ENCODE results near the gene NOC2L.
"Not testable (repeated sequence)": the region's sequence is repeated elsewhere in the genome, so short reads cannot be mapped to it uniquely, and the experiment has no call there.

The NOC2L gene

GRCh38 chr1:995665-996633, 36.9 kb upstream of the NOC2L start:
- no peak for DNase-seq (ENCODE audit: low read depth, low spot score)
- H3K4me3 ChIP-seq (ENCODE audit: low read length): no peak overlapping the region

- H3K4me3 ChIP-seq (ENCODE audit: low read length); DNase-seq (ENCODE audit: low read depth, low spot score): not testable (repeated sequence)
These were observed 35.5 kb upstream of the NOC2L start for GRCh38 chr1:994546-994945.

GRCh38 chr1:993379-993995, 34.4 kb upstream of the NOC2L start:
- no peak for DNase-seq (ENCODE audit: low read depth, low spot score)
- H3K4me3 ChIP-seq (ENCODE audit: low read length): no peak overlapping the region

- DNase-seq (ENCODE audit: low read depth, low spot score): no peak
- no peak overlapping the region for H3K4me3 ChIP-seq (ENCODE audit: low read length)
These were observed 33.3 kb upstream of the NOC2L start for GRCh38 chr1:992362-992761.

- no peak for DNase-seq (ENCODE audit: low read depth, low spot score)
- no peak overlapping the region for H3K4me3 ChIP-seq (ENCODE audit: low read length)
These were observed 32.8 kb upstream of the NOC2L start for GRCh38 chr1:991895-992294.

GRCh38 chr1:991275-991674, 32.2 kb upstream of the NOC2L start:
- H3K4me3 ChIP-seq (ENCODE audit: low read length); DNase-seq (ENCODE audit: low read depth, low spot score): not testable (repeated sequence)

- H3K4me3 ChIP-seq (ENCODE audit: low read length); DNase-seq (ENCODE audit: low read depth, low spot score): not testable (repeated sequence)
These were observed 29.0 kb upstream of the NOC2L start for GRCh38 chr1:988061-988460.

GRCh38 chr1:985126-985525, 26.1 kb upstream of the NOC2L start:
- no peak overlapping the region for H3K4me3 ChIP-seq (ENCODE audit: low read length)
- no peak for DNase-seq (ENCODE audit: low read depth, low spot score)

- H3K4me3 ChIP-seq (ENCODE audit: low read length): no peak overlapping the region
- no peak for DNase-seq (ENCODE audit: low read depth, low spot score)
These were observed 25.4 kb upstream of the NOC2L start for GRCh38 chr1:984476-984814.

GRCh38 chr1:983798-984475, 24.9 kb upstream of the NOC2L start:
- no peak for DNase-seq (ENCODE audit: low read depth, low spot score)
- H3K4me3 ChIP-seq (ENCODE audit: low read length): no peak overlapping the region

GRCh38 chr1:982765-983436, 23.8 kb upstream of the NOC2L start:
- no peak for DNase-seq (ENCODE audit: low read depth, low spot score)
- no peak overlapping the region for H3K4me3 ChIP-seq (ENCODE audit: low read length)

GRCh38 chr1:981955-982558, 23.0 kb upstream of the NOC2L start, which contains the start of gene PERM1:
Gene PERM1, minus strand, starts transcription at chr1:982093. Its CDS starts 1,064 bp downstream, at chr1:981029.
- no peak within 1 kb of the TSS for H3K4me3 ChIP-seq (ENCODE audit: low read length)
- DNase-seq (ENCODE audit: low read depth, low spot score): no peak

- no peak for DNase-seq (ENCODE audit: low read depth, low spot score)
- H3K4me3 ChIP-seq (ENCODE audit: low read length): no peak overlapping the region
These were observed 22.5 kb upstream of the NOC2L start for GRCh38 chr1:981491-981954.

- no peak for DNase-seq (ENCODE audit: low read depth, low spot score)
- no peak overlapping the region for H3K4me3 ChIP-seq (ENCODE audit: low read length)
These were observed 21.7 kb upstream of the NOC2L start for GRCh38 chr1:980602-981395.

GRCh38 chr1:980137-980571, 21.1 kb upstream of the NOC2L start:
- no peak for DNase-seq (ENCODE audit: low read depth, low spot score)
- no peak overlapping the region for H3K4me3 ChIP-seq (ENCODE audit: low read length)

- no peak overlapping the region for H3K4me3 ChIP-seq (ENCODE audit: low read length)
- DNase-seq (ENCODE audit: low read depth, low spot score): no peak
These were observed 20.7 kb upstream of the NOC2L start for GRCh38 chr1:979744-980072.

- no peak for DNase-seq (ENCODE audit: low read depth, low spot score)
- no peak overlapping the region for H3K4me3 ChIP-seq (ENCODE audit: low read length)
These were observed 20.0 kb upstream of the NOC2L start for GRCh38 chr1:978835-979743.
